ENCODE results near the gene MAN2B2. TPM values are rescaled to one million over a fixed set of nuclear protein-coding genes. Genes with fewer than 3 reads are reported as not detected.

The MAN2B2 gene
- total RNA-seq, 1 donor from 2014 or later: 44.1 TPM

DNA sequence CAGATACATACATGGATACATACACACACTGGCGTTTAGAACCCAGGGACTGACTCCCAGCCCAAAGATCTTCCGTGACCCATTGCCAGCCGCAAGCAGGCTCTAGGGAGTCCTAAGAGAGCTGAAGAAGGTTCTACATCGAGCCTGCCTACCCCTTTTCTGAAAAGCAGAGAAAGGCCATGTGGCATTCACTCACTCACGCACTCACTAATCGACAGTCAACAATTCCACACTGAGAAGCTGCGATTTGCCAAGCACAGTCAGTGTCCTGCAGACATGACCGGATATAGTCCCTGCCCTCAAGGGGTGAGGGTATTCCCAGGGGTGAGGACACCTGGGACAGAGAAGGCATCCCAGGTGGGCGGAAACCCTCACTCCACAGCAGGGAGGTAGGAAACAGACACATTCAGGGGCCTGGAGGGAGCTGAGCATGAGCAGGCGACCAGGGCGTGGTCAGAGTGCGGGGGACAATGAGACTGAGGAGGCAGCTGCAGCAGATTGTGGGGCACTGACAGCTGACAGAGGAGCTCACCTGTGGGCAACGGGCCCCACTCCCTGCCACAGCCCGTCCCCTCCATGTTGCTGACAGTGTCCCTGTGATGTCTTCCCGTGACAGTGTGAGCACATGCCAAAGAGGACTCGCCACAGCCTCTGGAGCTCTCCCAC, 13.2 kb upstream of the MAN2B2 start:
- DNase-seq (ENCODE audit: low spot score): no peak
- TF ChIP-seq, protein P1, sequence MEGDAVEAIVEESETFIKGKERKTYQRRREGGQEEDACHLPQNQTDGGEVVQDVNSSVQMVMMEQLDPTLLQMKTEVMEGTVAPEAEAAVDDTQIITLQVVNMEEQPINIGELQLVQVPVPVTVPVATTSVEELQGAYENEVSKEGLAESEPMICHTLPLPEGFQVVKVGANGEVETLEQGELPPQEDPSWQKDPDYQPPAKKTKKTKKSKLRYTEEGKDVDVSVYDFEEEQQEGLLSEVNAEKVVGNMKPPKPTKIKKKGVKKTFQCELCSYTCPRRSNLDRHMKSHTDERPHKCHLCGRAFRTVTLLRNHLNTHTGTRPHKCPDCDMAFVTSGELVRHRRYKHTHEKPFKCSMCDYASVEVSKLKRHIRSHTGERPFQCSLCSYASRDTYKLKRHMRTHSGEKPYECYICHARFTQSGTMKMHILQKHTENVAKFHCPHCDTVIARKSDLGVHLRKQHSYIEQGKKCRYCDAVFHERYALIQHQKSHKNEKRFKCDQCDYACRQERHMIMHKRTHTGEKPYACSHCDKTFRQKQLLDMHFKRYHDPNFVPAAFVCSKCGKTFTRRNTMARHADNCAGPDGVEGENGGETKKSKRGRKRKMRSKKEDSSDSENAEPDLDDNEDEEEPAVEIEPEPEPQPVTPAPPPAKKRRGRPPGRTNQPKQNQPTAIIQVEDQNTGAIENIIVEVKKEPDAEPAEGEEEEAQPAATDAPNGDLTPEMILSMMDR (IDR thresholded peaks at IDR 0.05): no peak
- Mint-ChIP-seq H3K27me3 (ENCODE audit: low read depth) (peaks cover 61% of the 10 kb centered on the region), H3K27ac (ENCODE audit: unreplicated experiment) (no peak overlapping the region), H3K36me3 (ENCODE audit: low read depth) (peaks cover 1% of the 10 kb centered on the region), H3K4me1 (ENCODE audit: low read depth) (peaks cover 5% of the 10 kb centered on the region), H3K4me3 (ENCODE audit: unreplicated experiment) (peak overlapping the region; percentile 17), H3K9me3 (ENCODE audit: low read depth) (no peaks in the 10 kb centered on the region)

DNA sequence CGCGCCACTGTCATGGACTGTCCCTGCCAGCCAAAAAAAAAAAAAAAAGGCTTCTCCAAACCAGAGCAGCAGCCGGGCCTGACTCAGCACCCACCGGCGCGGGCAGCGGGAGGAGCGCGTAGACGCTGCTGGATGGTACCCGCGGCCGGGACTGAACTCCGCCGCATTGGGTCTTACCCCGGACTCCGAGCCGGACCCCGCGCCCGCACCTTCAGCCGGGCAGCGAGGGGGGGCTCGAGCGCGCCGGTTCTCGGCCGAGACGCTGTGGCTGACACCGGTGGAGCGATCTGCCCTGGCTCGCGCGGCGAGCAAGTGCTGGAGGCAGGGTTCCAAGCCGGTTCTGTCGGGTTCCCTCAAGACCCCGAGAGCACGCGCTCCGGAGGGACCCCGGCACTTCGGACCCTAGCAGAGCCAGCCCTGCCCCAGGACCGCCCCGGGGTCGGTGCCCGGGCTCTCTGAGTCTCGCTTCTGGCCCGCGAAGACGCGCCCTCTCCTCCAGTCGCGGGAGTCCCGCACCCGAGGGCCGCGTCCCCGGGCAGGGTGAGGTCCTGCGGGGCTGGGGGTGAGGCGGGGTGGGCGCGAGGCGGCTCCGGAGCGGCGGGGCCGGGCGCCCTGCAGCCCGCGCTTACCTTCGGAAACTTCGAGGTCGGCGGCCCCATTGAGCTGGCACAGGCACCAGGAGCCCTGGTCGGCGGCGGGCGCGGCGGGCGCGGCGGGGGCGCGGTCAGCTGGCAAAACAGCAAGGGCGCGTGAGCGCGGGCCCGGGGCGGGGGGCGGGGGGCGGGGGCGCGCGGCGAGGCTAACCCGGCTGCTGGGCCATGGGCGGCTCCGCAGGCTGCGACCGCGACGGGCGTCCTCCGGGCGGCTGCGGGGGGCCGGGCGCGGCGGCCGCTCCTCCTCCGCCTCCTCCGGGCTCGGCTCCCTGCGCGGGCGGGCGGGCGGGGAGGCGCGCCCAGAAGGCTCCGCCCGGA, 11.8 kb upstream of the MAN2B2 start:
- TF ChIP-seq, protein P1 (IDR thresholded peaks at IDR 0.05): no peak
- Mint-ChIP-seq H3K27ac (ENCODE audit: unreplicated experiment) (no peak overlapping the region), H3K27me3 (ENCODE audit: low read depth) (peaks cover 49% of the 10 kb centered on the region), H3K9me3 (ENCODE audit: low read depth) (peaks cover 2% of the 10 kb centered on the region), H3K4me1 (ENCODE audit: low read depth) (peaks cover 5% of the 10 kb centered on the region), H3K4me3 (ENCODE audit: unreplicated experiment) (peak overlapping the region; percentile 31), H3K36me3 (ENCODE audit: low read depth) (no peaks in the 10 kb centered on the region)
- no peak for DNase-seq (ENCODE audit: low spot score)

DNA sequence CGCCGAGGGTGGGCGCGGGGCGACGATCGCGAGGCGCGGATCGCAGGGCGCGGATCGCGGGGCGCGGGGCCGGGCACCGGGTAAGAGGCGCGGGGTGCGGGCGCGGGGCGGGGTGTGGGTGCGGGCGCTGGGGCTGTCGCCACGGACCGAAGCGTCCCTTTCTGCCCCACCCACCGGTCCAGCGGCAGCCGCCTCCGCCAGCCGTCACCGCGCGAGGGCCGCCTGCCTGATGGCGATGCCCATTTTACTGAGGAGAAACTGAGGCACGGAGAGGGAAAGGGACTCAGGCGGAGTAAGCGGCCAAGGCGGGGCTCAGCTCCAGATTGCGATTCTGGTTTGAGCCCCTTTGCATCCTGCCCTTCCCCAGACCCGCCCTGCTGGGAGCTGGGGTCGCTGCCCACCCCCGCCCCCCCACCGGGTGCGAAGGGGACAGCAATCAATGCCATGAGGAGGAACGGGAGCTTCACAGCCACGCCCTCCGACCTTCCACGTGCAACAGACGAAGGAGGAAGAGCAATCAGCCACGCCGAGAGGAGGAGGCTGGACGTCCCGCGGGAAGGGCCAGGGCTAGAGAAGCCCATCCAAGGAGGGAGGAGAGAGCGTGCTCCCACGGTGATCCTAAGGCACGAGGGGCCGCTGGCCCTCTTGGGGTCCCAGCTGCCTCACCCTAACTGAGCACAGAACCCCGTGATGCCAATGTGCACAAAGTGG, 10.9 kb upstream of the MAN2B2 start:
- Mint-ChIP-seq H3K4me3 (ENCODE audit: unreplicated experiment) (peak overlapping the region; percentile 4), H3K27me3 (ENCODE audit: low read depth) (peaks cover 43% of the 10 kb centered on the region), H3K4me1 (ENCODE audit: low read depth) (peaks cover 11% of the 10 kb centered on the region), H3K36me3 (ENCODE audit: low read depth) (peaks cover 3% of the 10 kb centered on the region), H3K9me3 (ENCODE audit: low read depth) (peaks cover 7% of the 10 kb centered on the region), H3K27ac (ENCODE audit: unreplicated experiment) (no peak overlapping the region)
- TF ChIP-seq, protein P1 (IDR thresholded peaks at IDR 0.05): no peak
- no peak for DNase-seq (ENCODE audit: low spot score)

DNA sequence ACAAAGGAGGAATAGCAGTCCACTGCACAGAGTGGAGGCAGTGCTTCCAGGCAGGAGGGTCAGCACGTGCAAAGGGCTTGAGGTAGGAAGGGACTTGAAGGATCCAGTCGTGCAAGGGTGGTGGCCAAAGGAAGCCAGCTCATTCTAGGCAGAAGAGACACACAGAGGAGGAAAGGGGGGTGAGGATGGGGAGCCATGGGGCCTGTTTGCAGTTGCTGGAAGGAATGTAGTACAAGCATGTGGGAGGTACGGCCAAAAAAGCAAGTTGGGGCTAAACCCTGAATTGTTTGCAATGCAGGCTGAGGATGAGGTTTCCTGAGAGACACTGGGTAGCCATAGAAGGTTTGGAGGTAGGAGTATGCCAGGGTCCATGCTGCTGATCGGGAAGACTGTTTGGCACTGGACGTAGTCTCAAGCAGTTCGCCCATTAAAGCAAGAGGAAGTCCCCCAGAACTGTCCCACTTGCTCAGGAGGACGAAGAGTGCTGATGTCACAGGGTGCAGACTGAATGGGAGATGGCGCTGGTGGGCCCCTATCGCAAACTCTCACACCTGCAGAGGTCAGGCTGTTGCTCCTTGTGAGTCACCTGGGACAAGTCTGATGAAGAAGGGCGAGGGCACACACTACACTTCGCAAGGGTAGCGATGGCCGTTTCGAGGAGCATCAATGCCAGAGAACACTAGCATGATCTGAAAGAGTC, 9.1 kb upstream of the MAN2B2 start:
- no peak overlapping the region for H3K4me3 Mint-ChIP-seq (ENCODE audit: unreplicated experiment)
- peaks cover 11% of the 10 kb centered on the region for H3K4me1 Mint-ChIP-seq (ENCODE audit: low read depth)
- peaks cover 3% of the 10 kb centered on the region for H3K36me3 Mint-ChIP-seq (ENCODE audit: low read depth)
- H3K27me3 Mint-ChIP-seq (ENCODE audit: low read depth): peaks cover 32% of the 10 kb centered on the region
- TF ChIP-seq, protein P1 (IDR thresholded peaks at IDR 0.05): no peak
- no peak for DNase-seq (ENCODE audit: low spot score)
- H3K27ac Mint-ChIP-seq (ENCODE audit: unreplicated experiment): no peak overlapping the region
- peaks cover 7% of the 10 kb centered on the region for H3K9me3 Mint-ChIP-seq (ENCODE audit: low read depth)

All from chondrocyte (in vitro differentiated cells).